VCaP (cell line): ENCODE results near the gene DHCR7.

Experiments
- H3K27ac ChIP-seq: fragments of 450-650 bp; 2 replicates; pipeline ENCODE4 v1.5.1; 2017
- TF ChIP-seq, protein P1 (sequence below): fragments of 450-650 bp; conservative IDR thresholded peaks from 2 replicates; pipeline ENCODE4 v1.5.1; 2017; ENCODE audit warnings: mild to moderate bottlenecking, moderate library complexity

Gene DHCR7

DNA sequence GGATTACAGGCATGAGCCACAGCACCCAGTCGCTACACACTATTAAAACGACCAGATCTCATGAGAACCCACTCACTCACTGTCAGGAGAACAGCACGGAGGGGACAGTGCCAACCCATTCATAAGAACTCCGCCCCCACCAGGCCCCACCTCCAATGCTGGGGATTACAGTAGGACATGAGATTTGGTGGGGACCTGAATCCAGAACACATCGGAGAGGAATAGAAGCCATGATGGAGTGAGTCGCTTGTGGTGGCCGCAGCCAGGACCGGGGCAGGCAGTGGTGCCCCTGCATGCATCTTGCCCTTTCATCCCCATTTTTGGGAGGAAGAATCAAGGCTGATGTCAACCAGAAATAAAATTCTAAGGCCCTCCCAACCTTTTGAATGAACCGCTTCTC is 13.5 kb upstream of the DHCR7 start:
- H3K27ac ChIP-seq = no peak overlapping the region
- TF ChIP-seq, protein P1, sequence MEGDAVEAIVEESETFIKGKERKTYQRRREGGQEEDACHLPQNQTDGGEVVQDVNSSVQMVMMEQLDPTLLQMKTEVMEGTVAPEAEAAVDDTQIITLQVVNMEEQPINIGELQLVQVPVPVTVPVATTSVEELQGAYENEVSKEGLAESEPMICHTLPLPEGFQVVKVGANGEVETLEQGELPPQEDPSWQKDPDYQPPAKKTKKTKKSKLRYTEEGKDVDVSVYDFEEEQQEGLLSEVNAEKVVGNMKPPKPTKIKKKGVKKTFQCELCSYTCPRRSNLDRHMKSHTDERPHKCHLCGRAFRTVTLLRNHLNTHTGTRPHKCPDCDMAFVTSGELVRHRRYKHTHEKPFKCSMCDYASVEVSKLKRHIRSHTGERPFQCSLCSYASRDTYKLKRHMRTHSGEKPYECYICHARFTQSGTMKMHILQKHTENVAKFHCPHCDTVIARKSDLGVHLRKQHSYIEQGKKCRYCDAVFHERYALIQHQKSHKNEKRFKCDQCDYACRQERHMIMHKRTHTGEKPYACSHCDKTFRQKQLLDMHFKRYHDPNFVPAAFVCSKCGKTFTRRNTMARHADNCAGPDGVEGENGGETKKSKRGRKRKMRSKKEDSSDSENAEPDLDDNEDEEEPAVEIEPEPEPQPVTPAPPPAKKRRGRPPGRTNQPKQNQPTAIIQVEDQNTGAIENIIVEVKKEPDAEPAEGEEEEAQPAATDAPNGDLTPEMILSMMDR = no peak

DNA sequence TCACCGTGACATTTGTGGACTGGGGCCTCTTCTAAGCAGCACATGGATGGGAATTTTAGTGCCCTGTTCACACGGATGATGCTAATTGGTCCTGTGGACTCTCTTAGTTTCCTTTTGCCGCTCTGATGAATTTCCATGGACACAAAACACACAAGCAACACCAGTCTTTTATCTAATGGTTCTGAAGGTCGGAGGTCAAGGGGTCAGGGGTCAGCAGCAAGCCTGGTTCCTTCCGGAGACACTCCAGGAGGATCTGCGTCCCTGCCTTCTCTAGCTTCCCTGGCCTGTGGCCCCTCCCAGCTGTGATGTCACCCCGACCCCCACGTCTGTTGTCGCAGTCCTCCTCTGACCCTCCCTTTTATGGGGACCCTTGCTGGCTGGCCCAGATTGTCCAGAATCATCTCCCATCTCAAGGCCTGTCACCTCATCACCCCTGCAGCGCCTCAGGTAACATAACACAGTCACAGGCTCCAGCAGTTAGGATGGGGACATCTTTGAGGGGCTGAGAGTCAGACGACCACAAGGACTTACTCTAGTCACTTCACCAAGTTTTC is 11.7 kb upstream of the DHCR7 start:
- H3K27ac ChIP-seq = no peak overlapping the region
- TF ChIP-seq, protein P1 = no peak

- TF ChIP-seq, protein P1 = no peak
- no peak overlapping the region for H3K27ac ChIP-seq
These were observed 11.0 kb upstream of the DHCR7 start for GRCh38 chr11:71459076-71459766.

DNA sequence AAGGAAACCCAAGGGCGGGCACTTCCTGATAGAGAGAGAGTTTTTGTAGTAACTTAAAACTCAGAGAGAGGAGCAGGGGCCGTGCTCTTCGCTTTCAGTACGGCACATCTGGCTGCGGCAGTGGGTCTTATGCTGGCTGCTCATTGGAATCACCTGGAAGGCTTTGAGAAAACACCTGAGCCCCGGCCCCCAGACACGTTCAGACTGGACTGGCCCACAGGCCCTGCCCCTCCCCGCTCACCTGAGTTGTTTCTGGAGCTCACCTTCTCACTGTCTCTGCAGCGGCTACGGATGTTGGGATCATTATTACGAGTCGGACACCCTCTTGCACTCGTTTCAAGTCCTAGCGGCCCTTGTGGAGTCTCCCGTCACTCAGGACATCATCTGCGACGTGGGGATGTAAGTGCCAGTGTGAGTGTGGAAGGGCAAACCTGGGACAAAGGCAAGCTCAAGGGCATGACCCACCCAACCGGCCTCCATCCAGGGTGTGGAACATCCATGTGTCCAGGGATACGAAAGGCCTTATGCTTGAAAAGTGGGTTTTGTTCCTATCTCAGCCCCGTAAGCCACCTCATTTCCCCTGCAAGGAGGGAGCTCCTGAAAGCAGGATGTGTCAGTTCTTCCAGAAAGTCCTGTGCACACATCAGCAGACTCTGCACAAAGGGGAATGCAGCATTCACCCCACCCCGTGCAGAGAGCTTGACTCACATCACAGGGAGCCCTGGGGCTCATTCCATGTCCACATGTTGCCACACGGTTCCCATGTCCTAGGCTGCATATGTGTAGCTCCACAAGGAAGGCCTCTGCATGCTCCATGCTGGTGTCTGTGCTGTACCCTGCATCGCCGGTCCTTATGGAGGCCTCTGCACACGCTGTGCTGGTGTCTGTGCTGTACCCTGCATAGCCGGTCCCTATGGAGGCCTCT is 10.2 kb upstream of the DHCR7 start:
- TF ChIP-seq, protein P1 = no peak

GRCh38 chr11:71456831-71457230 is 8.6 kb upstream of the DHCR7 start:
- H3K27ac ChIP-seq = no peak overlapping the region
- TF ChIP-seq, protein P1 = no peak

More for the DNA sequence above, 10.2 kb upstream of the DHCR7 start:
- no peak overlapping the region for H3K27ac ChIP-seq

GRCh38 chr11:71456294-71456693 is 8.1 kb upstream of the DHCR7 start:
- TF ChIP-seq, protein P1 = no peak
- no peak overlapping the region for H3K27ac ChIP-seq

- peak overlapping the region; percentile 98; the same call in 1 of the 2 replicates for H3K27ac ChIP-seq
- TF ChIP-seq, protein P1 = peak; percentile 73
These were observed 6.4 kb upstream of the DHCR7 start for GRCh38 chr11:71454470-71455113.
